Thymus (tissue), 11 donors: ENCODE results near the gene PCGF5. TPM values are rescaled to one million over a fixed set of nuclear protein-coding genes. Genes with fewer than 3 reads are reported as not detected.
A peak's percentile ranks its signal among the peaks of the same experiment; 100 is the strongest.
"Not testable (repeated sequence)": the region's sequence is repeated elsewhere in the genome, so short reads cannot be mapped to it uniquely, and the experiment has no call there.

Experiments
- DNase-seq, 9 donors: peaks; one replicate each; pipeline ENCODE4 v3.0.0-alpha.2; 2013; ENCODE audit warnings: low spot score in 9 of 9, low read depth in 6 of 9, missing footprints in 1 of 9
- H3K27ac ChIP-seq, 2 donors: one replicate each; pipeline ENCODE4 v1.5.1; 2013; ENCODE audit warnings: control low read depth in 1 of 2, low read depth in 1 of 2, low read length in 1 of 2, mild to moderate bottlenecking in 1 of 2, moderate library complexity in 1 of 2
- H3K27me3 ChIP-seq, 2 donors: one replicate each; pipeline ENCODE4 v1.5.1; 2013; ENCODE audit warnings: low read length in 1 of 2; ENCODE audit not compliant: control insufficient read depth in 2 of 2, insufficient read depth in 1 of 2
- H3K36me3 ChIP-seq, 2 donors: one replicate each; pipeline ENCODE4 v1.5.1; 2013; ENCODE audit warnings: low read length in 1 of 2, mild to moderate bottlenecking in 1 of 2, moderate library complexity in 1 of 2; ENCODE audit not compliant: control insufficient read depth in 2 of 2, insufficient read depth in 2 of 2
- H3K4me1 ChIP-seq, 2 donors: one replicate each; pipeline ENCODE4 v1.5.1; 2013; ENCODE audit warnings: low read length in 2 of 2; ENCODE audit not compliant: control insufficient read depth in 2 of 2, insufficient read depth in 2 of 2
- H3K4me3 ChIP-seq, 2 donors: one replicate each; pipeline ENCODE4 v1.5.1; 2013; ENCODE audit warnings: low read length in 2 of 2, control low read depth in 1 of 2, mild to moderate bottlenecking in 1 of 2
- H3K9me3 ChIP-seq, 2 donors: one replicate each; pipeline ENCODE4 v1.5.1; 2013; ENCODE audit warnings: low read length in 1 of 2, mild to moderate bottlenecking in 1 of 2; ENCODE audit not compliant: control insufficient read depth in 2 of 2, insufficient read depth in 1 of 2
- WGBS: extraction: QIAGEN DNeasy Blood & Tissue Kit; methylation state at CpG from one replicate; pipeline ENCODE4 v1.1.7; 2013; 5-methylcytosine and 5-hydroxymethylcytosine counted together
- polyA plus RNA-seq: library from polyadenylated mRNA; stranded (reverse); fragments of 200-250 nt; gene quantifications from one replicate; pipeline ENCODE4 v1.2.3, GENCODE V29; 2013
- total RNA-seq: library from RNA; stranded (reverse); fragments of 120-200 nt; gene quantifications from one replicate; pipeline ENCODE4 v1.2.4, GENCODE V29; 2013
- donor health status: healthy.

Gene PCGF5
- total and polyA plus RNA-seq, 2 donors = 29.9 to 37.5 TPM

GRCh38 chr10:91287912-91288311 lies 67.4 kb downstream of the PCGF5 start:
- Histone ChIP-seq H3K9me3 (no peaks in the 10 kb centered on the region), H3K27ac (no peak overlapping the region), H3K36me3 (peaks cover 8% of the 10 kb centered on the region in 2 donors), H3K27me3 (no peaks in the 10 kb centered on the region), H3K4me3 (no peak overlapping the region), H3K4me1 (no peaks in the 10 kb centered on the region)
- WGBS = 94% methylated on average over 4 of the region's 4 CpGs
- DNase-seq = no peak

GRCh38 chr10:91289305-91289704 lies 68.8 kb downstream of the PCGF5 start:
- H3K27ac ChIP-seq = no peak overlapping the region

GRCh38 chr10:91290607-91291006 lies 70.1 kb downstream of the PCGF5 start:
- H3K27me3 ChIP-seq = no peaks in the 10 kb centered on the region
- no peak overlapping the region for H3K4me3 ChIP-seq
- H3K9me3 ChIP-seq = no peaks in the 10 kb centered on the region
- no peaks in the 10 kb centered on the region for H3K36me3 ChIP-seq
- WGBS = 94% methylated on average over 5 of the region's 5 CpGs
- H3K27ac ChIP-seq = no peak overlapping the region
- DNase-seq = no peak
- H3K4me1 ChIP-seq = no peaks in the 10 kb centered on the region

More at GRCh38 chr10:91289305-91289704, 68.8 kb downstream of the PCGF5 start:
- Histone ChIP-seq H3K27me3 (no peaks in the 10 kb centered on the region), H3K9me3 (no peaks in the 10 kb centered on the region), H3K4me3 (no peak overlapping the region), H3K4me1 (no peaks in the 10 kb centered on the region), H3K36me3 (peaks cover 6 to 8% of the 10 kb centered on the region in 2 donors)
- WGBS = 100% methylated on average over 1 of the region's 1 CpG
- no peak for DNase-seq

- WGBS = 94% methylated on average over 3 of the region's 3 CpGs
- H3K27ac ChIP-seq = no peak overlapping the region
- H3K4me1 ChIP-seq = peaks cover 0 to 13% of the 10 kb centered on the region in 2 donors
- H3K36me3 ChIP-seq = no peaks in the 10 kb centered on the region
- no peak for DNase-seq
- H3K27me3 ChIP-seq = no peaks in the 10 kb centered on the region
- H3K9me3 ChIP-seq = no peaks in the 10 kb centered on the region
- H3K4me3 ChIP-seq = no peak overlapping the region
Measured at GRCh38 chr10:91294134-91294906, 73.9 kb downstream of the PCGF5 start.

- H3K4me1 ChIP-seq = peaks cover 0 to 13% of the 10 kb centered on the region in 2 donors
- no peak for DNase-seq
- no peak overlapping the region for H3K27ac ChIP-seq
- no peaks in the 10 kb centered on the region for H3K36me3 ChIP-seq
- WGBS = 97% methylated on average over 6 of the region's 6 CpGs
- H3K4me3 ChIP-seq = no peak overlapping the region
- no peaks in the 10 kb centered on the region for H3K27me3 ChIP-seq
- H3K9me3 ChIP-seq = no peaks in the 10 kb centered on the region
Measured at GRCh38 chr10:91295346-91295745, 74.9 kb downstream of the PCGF5 start.

GRCh38 chr10:91296471-91296870 lies 76.0 kb downstream of the PCGF5 start:
- DNase-seq = no peak
- H3K4me1 ChIP-seq = peaks cover 0 to 13% of the 10 kb centered on the region in 2 donors

GRCh38 chr10:91298224-91298871 lies 77.9 kb downstream of the PCGF5 start:
- DNase-seq = peak; percentile 69 to 91 (median 79)
- 5% methylated on average over 23 of the region's 23 CpGs for WGBS
- H3K27ac ChIP-seq = no peak overlapping the region

More at GRCh38 chr10:91296471-91296870, 76.0 kb downstream of the PCGF5 start:
- H3K9me3 ChIP-seq = no peaks in the 10 kb centered on the region
- no peaks in the 10 kb centered on the region for H3K36me3 ChIP-seq
- WGBS = 47% methylated on average over 2 of the region's 2 CpGs
- H3K4me3 ChIP-seq = no peak overlapping the region
- H3K27ac ChIP-seq = no peak overlapping the region
- H3K27me3 ChIP-seq = no peaks in the 10 kb centered on the region

GRCh38 chr10:91299999-91300575 lies 79.6 kb downstream of the PCGF5 start:
- Histone ChIP-seq H3K27me3 (no peaks in the 10 kb centered on the region), H3K27ac (no peak overlapping the region), H3K36me3 (no peaks in the 10 kb centered on the region), H3K4me3 (no peak overlapping the region), H3K9me3 (no peaks in the 10 kb centered on the region), H3K4me1 (peaks cover 0 to 13% of the 10 kb centered on the region in 2 donors)
- WGBS = 98% methylated on average over 1 of the region's 1 CpG
- DNase-seq = no peak

More at GRCh38 chr10:91298224-91298871, 77.9 kb downstream of the PCGF5 start:
- H3K4me3 ChIP-seq = peak overlapping the region; percentile 29 to 48
- no peaks in the 10 kb centered on the region for H3K27me3 ChIP-seq
- H3K36me3 ChIP-seq = no peaks in the 10 kb centered on the region
- H3K4me1 ChIP-seq = peaks cover 0 to 13% of the 10 kb centered on the region in 2 donors
- no peaks in the 10 kb centered on the region for H3K9me3 ChIP-seq

GRCh38 chr10:91302946-91303345 lies 82.5 kb downstream of the PCGF5 start:
- H3K27ac ChIP-seq, H3K27me3 ChIP-seq, H3K36me3 ChIP-seq, DNase-seq, H3K4me3 ChIP-seq, H3K9me3 ChIP-seq: not testable (repeated sequence)
- peaks cover 0 to 10% of the 10 kb centered on the region in 2 donors for H3K4me1 ChIP-seq
- WGBS = 94% methylated on average over 3 of the region's 3 CpGs
